Lower leg skin (tissue), 4 donors: ENCODE measurements around the gene AK1. TPM values are rescaled to one million over a fixed set of nuclear protein-coding genes. Genes with fewer than 3 reads are reported as not detected.

Source experiments
- DNase-seq, 2 donors: peaks; one replicate each; pipeline ENCODE4 v3.0.0-alpha.2; 2019; ENCODE audit warnings: low spot score in 2 of 2
- H3K4me3 ChIP-seq: fragments of 200-600 bp; sonication (generic); 2 replicates; pipeline ENCODE4 v1.5.1; 2017; ENCODE audit warnings: mild to moderate bottlenecking, low read depth; ENCODE audit not compliant: poor library complexity, severe bottlenecking
- CTCF ChIP-seq, 3 donors: fragments of 450-650 bp; IDR thresholded peaks; one replicate each; pipeline ENCODE4 v1.5.1; 2016; ENCODE audit warnings: antibody characterized with exemption in 3 of 3, mild to moderate bottlenecking in 3 of 3, moderate library complexity in 2 of 3
- POLR2A ChIP-seq, 2 donors: fragments of 450-650 bp; IDR thresholded peaks; one replicate each; pipeline ENCODE4 v1.6.1; 2016 to 2017; ENCODE audit warnings: antibody characterized with exemption in 2 of 2, mild to moderate bottlenecking in 1 of 2, moderate library complexity in 1 of 2
- WGBS, 2 donors: methylation state at CpG; one replicate each; pipeline ENCODE4 v1.1.5; 2018; 5-methylcytosine and 5-hydroxymethylcytosine counted together
- intact Hi-C: fragments of 100-400 bp; cut with DNase I; formaldehyde crosslinking; loops from one replicate; pipeline ENCODE4 v1.15.0; 2023; ENCODE audit warnings: low total_unique reads
- total RNA-seq, 4 donors: library from RNA; depleted of rRNA; stranded (reverse); fragments of >200 nt; gene quantifications; one replicate each; pipeline ENCODE4 v1.1.0, GENCODE V29; 2016

AK1 gene
- total RNA-seq, 4 donors from 2014 or later: 9.5 to 35.4 (median 19.8) TPM

GRCh38 chr9:127907867-127908659, 30.6 kb upstream of the AK1 start:
- 86 to 90% methylated on average over 34 of the region's 35 CpGs for WGBS, 2 donors
- DNase-seq: no peak
- intact Hi-C loops: no loop called here
- TF ChIP-seq POLR2A (IDR thresholded peaks at IDR 0.05): no peak
- no peak for TF ChIP-seq CTCF (IDR thresholded peaks at IDR 0.05)
- H3K4me3 ChIP-seq: no peak overlapping the region

GRCh38 chr9:127905788-127906191, 28.3 kb upstream of the AK1 start:
- intact Hi-C loops: no loop called here
- TF ChIP-seq POLR2A (IDR thresholded peaks at IDR 0.05) (no peak), CTCF (IDR thresholded peaks at IDR 0.05) (no peak)
- WGBS, 2 donors: 58 to 67% methylated on average over 12 of the region's 12 CpGs
- DNase-seq: peak in 1 of 2 donors; percentile 87
- no peak overlapping the region for H3K4me3 ChIP-seq

- intact Hi-C loops: no loop called here
- DNase-seq: no peak
- TF ChIP-seq CTCF (IDR thresholded peaks at IDR 0.05) (no peak), POLR2A (IDR thresholded peaks at IDR 0.05) (no peak)
- WGBS, 2 donors: 53 to 59% methylated on average over 5 of the region's 5 CpGs
- H3K4me3 ChIP-seq: no peak overlapping the region
These were observed 27.7 kb upstream of the AK1 start for GRCh38 chr9:127905004-127905728.

GRCh38 chr9:127904561-127905003, 27.1 kb upstream of the AK1 start:
- DNase-seq: no peak
- no peak for TF ChIP-seq CTCF (IDR thresholded peaks at IDR 0.05)
- TF ChIP-seq POLR2A (IDR thresholded peaks at IDR 0.05): no peak
- intact Hi-C loops: no loop called here
- no peak overlapping the region for H3K4me3 ChIP-seq
- WGBS, 2 donors: 63 to 69% methylated on average over 12 of the region's 12 CpGs

- intact Hi-C loops: no loop called here
- WGBS, 2 donors: 47 to 51% methylated on average over 17 of the region's 17 CpGs
- TF ChIP-seq POLR2A (IDR thresholded peaks at IDR 0.05): no peak
- peak in 1 of 3 donors; percentile 61 for TF ChIP-seq CTCF (IDR thresholded peaks at IDR 0.05)
- DNase-seq: peak; percentile 75 to 95
- no peak overlapping the region for H3K4me3 ChIP-seq
These were observed 26.3 kb upstream of the AK1 start for GRCh38 chr9:127903557-127904475.
